Neural crest cell (in vitro differentiated cells): ENCODE data around the gene C1orf198. TPM values are rescaled to one million over a fixed set of nuclear protein-coding genes. Genes with fewer than 3 reads are reported as not detected.
A peak's percentile ranks its signal among the peaks of the same experiment; 100 is the strongest.

Source experiments
- DNase-seq: peaks from one replicate; pipeline ENCODE4 v3.0.0; 2021; ENCODE audit warnings: low read depth, mixed read lengths, low spot score
- H3K27ac Mint-ChIP-seq: one replicate; pipeline ENCODE4 v1.8.0; 2021; ENCODE audit warnings: mild to moderate bottlenecking, mixed read lengths; ENCODE audit not compliant: unreplicated experiment
- H3K27me3 Mint-ChIP-seq: 2 replicates; pipeline ENCODE4 v1.8.0; 2021; ENCODE audit warnings: low read depth, mild to moderate bottlenecking, mixed read lengths
- H3K36me3 Mint-ChIP-seq: 2 replicates; pipeline ENCODE4 v1.8.0; 2021; ENCODE audit warnings: low read depth, mild to moderate bottlenecking, mixed read lengths
- H3K4me1 Mint-ChIP-seq: 2 replicates; pipeline ENCODE4 v1.8.0; 2021; ENCODE audit warnings: mixed read lengths
- H3K4me3 Mint-ChIP-seq: one replicate; pipeline ENCODE4 v1.8.0; 2021; ENCODE audit warnings: mild to moderate bottlenecking, mixed read lengths
- H3K9me3 Mint-ChIP-seq: 2 replicates; pipeline ENCODE4 v1.8.0; 2021; ENCODE audit warnings: mixed read lengths
- total RNA-seq: library from RNA; stranded (reverse); gene quantifications from 2 replicates; pipeline ENCODE4 v1.2.1, GENCODE V29; 2021
- TF ChIP-seq, protein P1 (sequence below): fragments of 200-600 bp; sonication (generic); conservative IDR thresholded peaks from 2 replicates; pipeline ENCODE4 v1.5.0; 2021; ENCODE audit warnings: antibody characterized with exemption, mild to moderate bottlenecking

Gene C1orf198
- total RNA-seq, 1 donor from 2014 or later = 73.5 TPM

DNA sequence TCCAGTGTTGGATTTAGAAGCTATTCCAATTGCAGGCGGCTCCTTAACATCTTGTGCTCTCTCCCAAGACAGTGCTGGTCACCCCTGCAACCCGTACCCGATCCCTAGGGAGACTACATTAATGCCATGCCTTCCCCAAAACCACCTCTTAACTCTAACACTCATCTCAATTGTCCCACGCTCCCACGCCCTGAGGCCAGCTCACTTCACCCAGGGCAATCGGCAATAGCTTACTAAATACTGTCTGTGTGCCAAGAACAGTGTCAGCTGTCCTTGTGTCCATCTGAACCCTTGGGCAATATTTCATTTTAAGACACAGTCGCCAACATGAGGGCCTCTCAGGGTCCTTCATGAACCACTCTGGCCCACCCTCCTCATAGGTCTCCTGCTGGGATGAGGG lies 13.9 kb downstream of the C1orf198 start:
- Mint-ChIP-seq H3K9me3 (no peaks in the 10 kb centered on the region), H3K36me3 (peaks cover 45% of the 10 kb centered on the region), H3K27ac (no peak overlapping the region), H3K4me1 (peaks cover 73% of the 10 kb centered on the region), H3K27me3 (no peaks in the 10 kb centered on the region), H3K4me3 (no peak overlapping the region)
- TF ChIP-seq, protein P1, sequence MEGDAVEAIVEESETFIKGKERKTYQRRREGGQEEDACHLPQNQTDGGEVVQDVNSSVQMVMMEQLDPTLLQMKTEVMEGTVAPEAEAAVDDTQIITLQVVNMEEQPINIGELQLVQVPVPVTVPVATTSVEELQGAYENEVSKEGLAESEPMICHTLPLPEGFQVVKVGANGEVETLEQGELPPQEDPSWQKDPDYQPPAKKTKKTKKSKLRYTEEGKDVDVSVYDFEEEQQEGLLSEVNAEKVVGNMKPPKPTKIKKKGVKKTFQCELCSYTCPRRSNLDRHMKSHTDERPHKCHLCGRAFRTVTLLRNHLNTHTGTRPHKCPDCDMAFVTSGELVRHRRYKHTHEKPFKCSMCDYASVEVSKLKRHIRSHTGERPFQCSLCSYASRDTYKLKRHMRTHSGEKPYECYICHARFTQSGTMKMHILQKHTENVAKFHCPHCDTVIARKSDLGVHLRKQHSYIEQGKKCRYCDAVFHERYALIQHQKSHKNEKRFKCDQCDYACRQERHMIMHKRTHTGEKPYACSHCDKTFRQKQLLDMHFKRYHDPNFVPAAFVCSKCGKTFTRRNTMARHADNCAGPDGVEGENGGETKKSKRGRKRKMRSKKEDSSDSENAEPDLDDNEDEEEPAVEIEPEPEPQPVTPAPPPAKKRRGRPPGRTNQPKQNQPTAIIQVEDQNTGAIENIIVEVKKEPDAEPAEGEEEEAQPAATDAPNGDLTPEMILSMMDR = no peak
- DNase-seq = no peak

DNA sequence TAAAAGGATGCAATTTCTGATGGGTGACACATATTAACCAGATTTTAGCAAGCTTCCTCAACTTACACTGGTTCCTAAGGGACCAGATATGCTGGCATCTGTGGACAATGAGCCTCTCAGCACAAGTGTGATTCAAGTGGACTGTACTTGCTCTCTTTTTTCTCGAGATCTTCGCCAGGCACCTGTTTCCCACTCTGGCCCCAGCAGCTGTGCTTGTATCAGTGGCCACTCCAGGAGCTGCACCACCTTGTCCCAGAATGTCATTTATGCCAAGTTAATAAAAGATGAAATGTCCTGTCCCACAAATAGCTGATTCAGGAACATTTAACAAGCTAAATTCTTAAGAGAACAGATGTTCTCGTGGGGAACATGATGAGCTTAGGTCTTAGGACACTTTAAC lies 14.6 kb downstream of the C1orf198 start:
- Mint-ChIP-seq H3K36me3 (peaks cover 45% of the 10 kb centered on the region), H3K4me3 (no peak overlapping the region), H3K27me3 (no peaks in the 10 kb centered on the region), H3K4me1 (peaks cover 66% of the 10 kb centered on the region), H3K27ac (no peak overlapping the region), H3K9me3 (no peaks in the 10 kb centered on the region)
- TF ChIP-seq, protein P1 = no peak
- no peak for DNase-seq

DNA sequence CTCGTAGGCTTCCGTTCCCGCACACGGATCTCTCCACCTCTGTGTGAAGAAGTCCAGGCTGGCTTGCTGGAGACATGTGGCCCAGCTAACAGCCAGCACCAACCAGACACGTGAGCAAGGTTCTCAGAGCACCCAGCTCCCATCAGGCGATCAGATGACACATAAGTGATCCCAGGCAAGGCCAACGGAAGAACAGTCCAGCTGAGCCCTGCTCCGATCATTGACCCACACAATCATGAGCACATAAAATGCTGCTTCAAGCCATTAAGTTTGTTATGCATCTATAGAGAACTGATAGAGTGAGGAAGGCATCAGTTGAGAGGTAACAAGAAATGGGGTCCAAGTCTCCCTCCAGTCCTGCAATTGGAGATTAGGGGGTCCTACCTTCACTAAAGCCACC lies 15.4 kb downstream of the C1orf198 start:
- H3K27me3 Mint-ChIP-seq = no peaks in the 10 kb centered on the region
- H3K36me3 Mint-ChIP-seq = peaks cover 45% of the 10 kb centered on the region
- DNase-seq = no peak
- H3K9me3 Mint-ChIP-seq = no peaks in the 10 kb centered on the region
- H3K4me3 Mint-ChIP-seq = no peak overlapping the region
- TF ChIP-seq, protein P1 = no peak
- H3K27ac Mint-ChIP-seq = no peak overlapping the region
- peaks cover 64% of the 10 kb centered on the region for H3K4me1 Mint-ChIP-seq

DNA sequence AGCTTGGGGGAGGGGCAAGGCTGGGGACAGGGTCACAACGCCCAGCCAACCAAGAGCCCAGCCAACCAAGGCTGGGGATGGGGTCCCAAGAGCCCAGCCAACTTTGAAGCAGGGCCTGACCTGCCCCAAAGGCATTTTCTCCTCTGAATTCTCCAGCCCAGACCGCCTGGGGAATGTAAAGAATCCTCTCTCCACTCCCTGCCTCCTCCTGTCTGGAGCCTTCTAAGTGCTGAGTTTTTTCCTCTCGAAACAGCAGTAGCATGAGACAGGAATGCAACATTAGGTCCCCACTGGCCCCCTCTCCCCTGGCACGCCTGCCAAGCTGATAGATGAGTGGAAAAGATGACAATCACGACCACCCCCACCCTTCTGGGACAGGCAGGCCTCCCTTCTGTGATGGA lies 17.0 kb downstream of the C1orf198 start:
- H3K4me3 Mint-ChIP-seq = no peak overlapping the region
- DNase-seq = no peak
- H3K27ac Mint-ChIP-seq = no peak overlapping the region
- H3K4me1 Mint-ChIP-seq = peaks cover 50% of the 10 kb centered on the region
- peaks cover 46% of the 10 kb centered on the region for H3K36me3 Mint-ChIP-seq
- TF ChIP-seq, protein P1 = no peak
- H3K9me3 Mint-ChIP-seq = no peaks in the 10 kb centered on the region
- no peaks in the 10 kb centered on the region for H3K27me3 Mint-ChIP-seq

DNA sequence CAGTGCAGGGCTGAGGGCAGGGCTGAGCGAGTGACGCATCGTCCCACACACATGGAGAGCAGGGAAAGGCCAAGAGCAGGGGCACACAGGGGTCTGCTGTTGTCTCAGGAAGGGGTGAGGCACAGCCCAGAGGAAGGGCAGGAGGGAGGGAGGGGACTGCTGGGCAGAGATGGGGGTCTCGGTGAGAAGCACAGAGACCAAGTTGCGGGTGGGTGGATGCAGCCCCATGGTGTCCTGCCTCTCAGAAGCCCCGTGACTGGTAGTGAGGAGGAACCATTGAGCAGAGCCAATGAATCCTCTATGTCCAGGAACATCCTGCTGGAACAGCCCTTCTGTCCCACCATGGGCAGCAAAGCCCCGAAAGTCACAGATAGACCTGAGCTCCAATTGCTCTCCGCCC lies 17.8 kb downstream of the C1orf198 start:
- H3K36me3 Mint-ChIP-seq = peaks cover 48% of the 10 kb centered on the region

More for the DNA sequence above, 17.8 kb downstream of the C1orf198 start:
- DNase-seq = no peak
- TF ChIP-seq, protein P1 = no peak
- H3K4me1 Mint-ChIP-seq = peaks cover 48% of the 10 kb centered on the region
- H3K27ac Mint-ChIP-seq = peak overlapping the region; percentile 68
- H3K4me3 Mint-ChIP-seq = no peak overlapping the region
- H3K27me3 Mint-ChIP-seq = no peaks in the 10 kb centered on the region
- H3K9me3 Mint-ChIP-seq = no peaks in the 10 kb centered on the region
